HepG2 (cell line): ENCODE results near the gene ZNF546.
"Not testable (repeated sequence)": the region's sequence is repeated elsewhere in the genome, so short reads cannot be mapped to it uniquely, and the experiment has no call there.

ENCODE experiments used
- CBX5 ChIP-seq: sonication (generic); formaldehyde crosslinking; IDR thresholded peaks from 2 replicates; pipeline ENCODE4 v1.4.0; 2020; ENCODE audit warnings: missing genetic modification reagents, borderline replicate concordance
- MAFK ChIP-seq, 2 experiments: IDR thresholded peaks in 1 of 2; conservative IDR thresholded peaks in 1 of 2; 2 replicates each; pipeline ENCODE4 v1.6.1; 2011; ENCODE audit warnings: improper control_type of control experiment in 2 of 2, low read length in 2 of 2
- SMC3 ChIP-seq: IDR thresholded peaks from 2 replicates; pipeline ENCODE4 v1.6.1; 2011; ENCODE audit warnings: low read length, improper control_type of control experiment
- XRCC5 ChIP-seq: fragments of 200-400 bp; formaldehyde crosslinking; optimal IDR thresholded peaks from 2 replicates; pipeline ENCODE3; 2017; ENCODE audit warnings: mild to moderate bottlenecking, low read length
- ZBTB21 ChIP-seq: sonication (generic); formaldehyde crosslinking; IDR thresholded peaks from 2 replicates; pipeline ENCODE4 v1.4.0; 2020; ENCODE audit warnings: missing genetic modification reagents
- ZNF331 ChIP-seq: sonication (generic); formaldehyde crosslinking; IDR thresholded peaks from 2 replicates; pipeline ENCODE4 v1.4.0; 2020; ENCODE audit warnings: missing genetic modification reagents
- ZNF460 ChIP-seq: sonication (generic); formaldehyde crosslinking; IDR thresholded peaks from 2 replicates; pipeline ENCODE4 v1.5.1; 2020; ENCODE audit warnings: missing genetic modification reagents, mild to moderate bottlenecking, borderline replicate concordance
- TF ChIP-seq, protein P1 (sequence below), 2 experiments: fragments of 450-650 bp in 1 of 2; sonication (generic) in 1 of 2; formaldehyde crosslinking; IDR thresholded peaks; 2 replicates each; pipeline versions ENCODE4 v1.5.0 to v1.8.0; 2020 to 2022; ENCODE audit warnings: mild to moderate bottlenecking in 1 of 2, missing genetic modification reagents in 1 of 2
- TF ChIP-seq, protein P2 (sequence below): sonication (generic); formaldehyde crosslinking; IDR thresholded peaks from 2 replicates; pipeline ENCODE4 v1.5.0; 2020; ENCODE audit warnings: mild to moderate bottlenecking, missing genetic modification reagents, moderate library complexity

DNA sequence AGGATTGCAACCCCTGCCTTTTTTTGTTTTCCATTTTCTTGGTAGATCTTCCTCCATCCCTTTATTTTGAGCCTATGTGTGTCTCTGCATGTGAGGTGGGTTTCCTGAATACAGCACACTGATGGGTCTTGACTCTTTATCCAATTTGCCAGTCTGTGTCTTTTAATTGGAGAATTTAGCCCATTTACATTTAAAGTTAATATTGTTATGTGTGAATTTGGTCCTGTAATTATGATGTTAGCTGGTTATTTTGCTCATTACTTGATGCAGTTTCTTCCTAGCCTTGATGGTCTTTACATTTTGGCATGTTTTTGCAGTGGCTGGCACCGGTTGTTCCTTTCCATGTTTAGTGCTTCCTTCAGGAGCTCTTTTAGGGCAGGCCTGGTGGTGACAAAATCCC lies 44.9 kb downstream of the ZNF546 start:
- not testable (repeated sequence) for TF ChIP-seq MAFK (conservative IDR thresholded peaks at IDR 0.05 in 1 of 2, IDR thresholded peaks at IDR 0.05 in 1 of 2; ENCODE audit: low read length in 2 of 2); XRCC5; CBX5 (CRISPR knock-in tag); ZNF331; SMC3; ZBTB21; ZNF460 (CRISPR knock-in tag)
- TF ChIP-seq, protein P1, sequence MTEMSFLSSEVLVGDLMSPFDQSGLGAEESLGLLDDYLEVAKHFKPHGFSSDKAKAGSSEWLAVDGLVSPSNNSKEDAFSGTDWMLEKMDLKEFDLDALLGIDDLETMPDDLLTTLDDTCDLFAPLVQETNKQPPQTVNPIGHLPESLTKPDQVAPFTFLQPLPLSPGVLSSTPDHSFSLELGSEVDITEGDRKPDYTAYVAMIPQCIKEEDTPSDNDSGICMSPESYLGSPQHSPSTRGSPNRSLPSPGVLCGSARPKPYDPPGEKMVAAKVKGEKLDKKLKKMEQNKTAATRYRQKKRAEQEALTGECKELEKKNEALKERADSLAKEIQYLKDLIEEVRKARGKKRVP (CRISPR knock-in tag; IDR thresholded peaks at IDR 0.05): not testable (repeated sequence)
- TF ChIP-seq, protein P2, sequence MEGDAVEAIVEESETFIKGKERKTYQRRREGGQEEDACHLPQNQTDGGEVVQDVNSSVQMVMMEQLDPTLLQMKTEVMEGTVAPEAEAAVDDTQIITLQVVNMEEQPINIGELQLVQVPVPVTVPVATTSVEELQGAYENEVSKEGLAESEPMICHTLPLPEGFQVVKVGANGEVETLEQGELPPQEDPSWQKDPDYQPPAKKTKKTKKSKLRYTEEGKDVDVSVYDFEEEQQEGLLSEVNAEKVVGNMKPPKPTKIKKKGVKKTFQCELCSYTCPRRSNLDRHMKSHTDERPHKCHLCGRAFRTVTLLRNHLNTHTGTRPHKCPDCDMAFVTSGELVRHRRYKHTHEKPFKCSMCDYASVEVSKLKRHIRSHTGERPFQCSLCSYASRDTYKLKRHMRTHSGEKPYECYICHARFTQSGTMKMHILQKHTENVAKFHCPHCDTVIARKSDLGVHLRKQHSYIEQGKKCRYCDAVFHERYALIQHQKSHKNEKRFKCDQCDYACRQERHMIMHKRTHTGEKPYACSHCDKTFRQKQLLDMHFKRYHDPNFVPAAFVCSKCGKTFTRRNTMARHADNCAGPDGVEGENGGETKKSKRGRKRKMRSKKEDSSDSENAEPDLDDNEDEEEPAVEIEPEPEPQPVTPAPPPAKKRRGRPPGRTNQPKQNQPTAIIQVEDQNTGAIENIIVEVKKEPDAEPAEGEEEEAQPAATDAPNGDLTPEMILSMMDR (CRISPR knock-in tag): not testable (repeated sequence)
